Caco-2 (cell line): ENCODE measurements around the gene AKAP7. TPM values are rescaled to one million over a fixed set of nuclear protein-coding genes. Genes with fewer than 3 reads are reported as not detected.

Experiments used
- BruUV-seq: library from RNA; stranded (reverse); fragments of 400-500 nt; replicated peaks from 2 replicates; lab custom pipeline; 2021; lab: Mats Ljungman, UMichigan
- CTCF ChIA-PET: fragments of 300-600 bp; sonication (Branson Sonifier 250); formaldehyde crosslinking; loops from one replicate; lab custom pipeline; 2022; ENCODE audit warnings: antibody characterized with exemption; lab: Charles Lee
- POLR2A ChIA-PET: fragments of 300-600 bp; sonication (Branson Sonifier 250); formaldehyde crosslinking; loops from one replicate; lab custom pipeline; 2022; ENCODE audit warnings: antibody characterized with exemption; lab: Charles Lee
- DNase-seq, 2 experiments: peaks; one replicate each; pipeline versions ENCODE4 v3.0.0 to v3.0.0-alpha.2; 2020 to 2022
- H3K27me3 ChIP-seq: replicated peaks from 2 replicates; pipeline ENCODE4 v1.6.0; 2011; ENCODE audit warnings: low read length; ENCODE audit not compliant: control insufficient read depth, insufficient read depth
- H3K36me3 ChIP-seq: 2 replicates; pipeline ENCODE4 v1.5.1; 2011; ENCODE audit warnings: low read length; ENCODE audit not compliant: control insufficient read depth, insufficient read depth
- H3K4me1 ChIP-seq: fragments of 250-450 bp; sonication (Bioruptor Pico); 2 replicates; pipeline ENCODE4 v1.5.1; 2020; ENCODE audit warnings: mild to moderate bottlenecking
- H3K4me3 ChIP-seq: 2 replicates; pipeline ENCODE4 v1.5.1; 2011; ENCODE audit warnings: low read depth, mild to moderate bottlenecking, control low read depth, low read length
- H3K9me3 ChIP-seq: fragments of 250-450 bp; sonication (Bioruptor Pico); 2 replicates; pipeline ENCODE4 v1.5.1; 2020; ENCODE audit warnings: mild to moderate bottlenecking, moderate library complexity
- H3K27ac Mint-ChIP-seq: one replicate; pipeline ENCODE4 v1.8.0; 2022; ENCODE audit warnings: mixed read lengths; ENCODE audit not compliant: unreplicated experiment
- H3K27me3 Mint-ChIP-seq: one replicate; pipeline ENCODE4 v1.8.0; 2022; ENCODE audit warnings: mixed read lengths; ENCODE audit not compliant: insufficient read depth, unreplicated experiment
- H3K36me3 Mint-ChIP-seq: one replicate; pipeline ENCODE4 v1.8.0; 2022; ENCODE audit warnings: mild to moderate bottlenecking, mixed read lengths; ENCODE audit not compliant: insufficient read depth, unreplicated experiment
- H3K4me1 Mint-ChIP-seq: one replicate; pipeline ENCODE4 v1.8.0; 2022; ENCODE audit warnings: low read depth, mixed read lengths; ENCODE audit not compliant: unreplicated experiment
- H3K4me3 Mint-ChIP-seq: one replicate; pipeline ENCODE4 v1.8.0; 2022; ENCODE audit warnings: mild to moderate bottlenecking, moderate library complexity, mixed read lengths; ENCODE audit not compliant: unreplicated experiment
- H3K9me3 Mint-ChIP-seq: one replicate; pipeline ENCODE4 v1.8.0; 2022; ENCODE audit warnings: mixed read lengths; ENCODE audit not compliant: unreplicated experiment
- CTCF ChIP-seq, 2 experiments: fragments of 200-600 bp in 1 of 2; IDR thresholded peaks; 1 replicate in 1 of 2; 2 replicates in 1 of 2; pipeline versions ENCODE4 v1.5.1 to v1.8.0; 2011 to 2022; ENCODE audit warnings: antibody characterized with exemption in 1 of 2, control low read depth in 1 of 2, inconsistent platforms in 1 of 2, low read depth in 1 of 2, low read length in 1 of 2, mild to moderate bottlenecking in 1 of 2, moderate library complexity in 1 of 2; ENCODE audit not compliant: insufficient read depth in 1 of 2, severe bottlenecking in 1 of 2, unreplicated experiment in 1 of 2
- intact Hi-C: fragments of 100-400 bp; cut with micrococcal nuclease; formaldehyde crosslinking; loops from one replicate; pipeline ENCODE4 v1.10.0; 2022; ENCODE audit not compliant: unreplicated experiment
- total RNA-seq: library from RNA; stranded (reverse); gene quantifications from 2 replicates; pipeline ENCODE4 v1.2.3, GENCODE V29; 2022

The AKAP7 gene
- total RNA-seq, 1 experiment from 2014 or later: 5.6 TPM

- intact Hi-C loops: no loop called here
Observed at GRCh38 chr6:131169613-131170012, 34.3 kb downstream of the AKAP7 start.

GRCh38 chr6:131172222-131172621 lies 37.0 kb downstream of the AKAP7 start:
- intact Hi-C loops: no loop called here
- Histone ChIP-seq H3K4me3 (no peak overlapping the region), H3K36me3 (no peaks in the 10 kb centered on the region), H3K4me1 (no peaks in the 10 kb centered on the region), H3K9me3 (no peaks in the 10 kb centered on the region), H3K27me3 (no peaks in the 10 kb centered on the region)
- Mint-ChIP-seq H3K9me3 (no peaks in the 10 kb centered on the region), H3K4me3 (no peak overlapping the region), H3K27me3 (no peaks in the 10 kb centered on the region), H3K27ac (no peak overlapping the region), H3K36me3 (no peaks in the 10 kb centered on the region), H3K4me1 (no peaks in the 10 kb centered on the region)
- TF ChIP-seq CTCF (IDR thresholded peaks at IDR 0.05; ENCODE audit: insufficient read depth in 1 of 2, low read depth in 1 of 2, low read length in 1 of 2, severe bottlenecking in 1 of 2, unreplicated experiment in 1 of 2): no peak
- ChIA-PET CTCF (no interaction called here), POLR2A (no interaction called here)
- no TSS peak for BruUV-seq
- no peak for DNase-seq

More at GRCh38 chr6:131169613-131170012, 34.3 kb downstream of the AKAP7 start:
- TF ChIP-seq CTCF (IDR thresholded peaks at IDR 0.05; ENCODE audit: insufficient read depth in 1 of 2, low read depth in 1 of 2, low read length in 1 of 2, severe bottlenecking in 1 of 2, unreplicated experiment in 1 of 2): no peak
- Mint-ChIP-seq H3K4me3 (no peak overlapping the region), H3K9me3 (no peaks in the 10 kb centered on the region), H3K4me1 (no peaks in the 10 kb centered on the region), H3K36me3 (no peaks in the 10 kb centered on the region), H3K27me3 (no peaks in the 10 kb centered on the region), H3K27ac (no peak overlapping the region)
- Histone ChIP-seq H3K36me3 (no peaks in the 10 kb centered on the region), H3K9me3 (no peaks in the 10 kb centered on the region), H3K4me1 (peaks cover 2% of the 10 kb centered on the region), H3K4me3 (no peak overlapping the region), H3K27me3 (no peaks in the 10 kb centered on the region)
- BruUV-seq: no TSS peak
- ChIA-PET POLR2A (no interaction called here), CTCF (no interaction called here)
- no peak for DNase-seq

GRCh38 chr6:131173680-131174079 lies 38.4 kb downstream of the AKAP7 start:
- no TSS peak for BruUV-seq

More at GRCh38 chr6:131173680-131174079, 38.4 kb downstream of the AKAP7 start:
- ChIA-PET CTCF (no interaction called here), POLR2A (no interaction called here)
- Mint-ChIP-seq H3K4me1 (no peaks in the 10 kb centered on the region), H3K27me3 (no peaks in the 10 kb centered on the region), H3K27ac (no peak overlapping the region), H3K9me3 (no peaks in the 10 kb centered on the region), H3K4me3 (no peak overlapping the region), H3K36me3 (no peaks in the 10 kb centered on the region)
- no peaks in the 10 kb centered on the region for H3K36me3 ChIP-seq
- TF ChIP-seq CTCF (IDR thresholded peaks at IDR 0.05; ENCODE audit: insufficient read depth in 1 of 2, low read depth in 1 of 2, low read length in 1 of 2, severe bottlenecking in 1 of 2, unreplicated experiment in 1 of 2): no peak
- H3K9me3 ChIP-seq: no peaks in the 10 kb centered on the region
- H3K27me3 ChIP-seq: no peaks in the 10 kb centered on the region
- no peak for DNase-seq
- no peaks in the 10 kb centered on the region for H3K4me1 ChIP-seq
- intact Hi-C loops: no loop called here
- H3K4me3 ChIP-seq: no peak overlapping the region
